HL-60 (cell line): ENCODE results near the gene PIK3C2B.

Source experiments
- DNase-seq, 2 experiments: peaks; one replicate each; pipeline ENCODE4 v3.0.0-alpha.2; 2010 to 2020; ENCODE audit warnings: low read depth in 1 of 2, low spot score in 1 of 2
- H3K27ac ChIP-seq: fragments of 250-450 bp; sonication (Bioruptor Pico); replicated peaks from 2 replicates; pipeline ENCODE4 v1.5.1; 2020; ENCODE audit warnings: mild to moderate bottlenecking, moderate library complexity
- H3K27me3 ChIP-seq: fragments of 250-450 bp; sonication (Bioruptor Pico); 2 replicates; pipeline ENCODE4 v1.5.1; 2021; ENCODE audit warnings: mild to moderate bottlenecking, moderate library complexity; ENCODE audit not compliant: insufficient read depth, poor library complexity, severe bottlenecking
- H3K4me3 ChIP-seq: replicated peaks from 2 replicates; pipeline ENCODE4 v1.5.1; 2011; ENCODE audit warnings: mild to moderate bottlenecking, control low read depth, low read length; ENCODE audit not compliant: insufficient read depth
- GABPA ChIP-seq: IDR thresholded peaks from 2 replicates; pipeline ENCODE4 v1.6.1; 2012; ENCODE audit warnings: low read depth
- POLR2AphosphoS5 ChIP-seq: IDR thresholded peaks from 2 replicates; pipeline ENCODE4 v1.6.1; 2012; ENCODE audit warnings: low read depth
- SPI1 ChIP-seq: IDR thresholded peaks from 2 replicates; pipeline ENCODE4 v1.6.1; 2012; ENCODE audit warnings: low read depth, mild to moderate bottlenecking, borderline replicate concordance
- TF ChIP-seq, protein P1 (sequence below): IDR thresholded peaks from 2 replicates; pipeline ENCODE4 v1.6.1; 2012; ENCODE audit warnings: low read depth; ENCODE audit not compliant: insufficient replicate concordance
- TF ChIP-seq, protein P2 (sequence below): IDR thresholded peaks from one replicate; pipeline ENCODE4 v1.5.1; 2011; ENCODE audit warnings: low read length, control low read depth, inconsistent platforms; ENCODE audit not compliant: insufficient read depth

The PIK3C2B gene

GRCh38 chr1:204513117-204513716 is 18.6 kb upstream of the PIK3C2B start:
- DNase-seq = peak; percentile 51 to 52
- TF ChIP-seq, protein P1, sequence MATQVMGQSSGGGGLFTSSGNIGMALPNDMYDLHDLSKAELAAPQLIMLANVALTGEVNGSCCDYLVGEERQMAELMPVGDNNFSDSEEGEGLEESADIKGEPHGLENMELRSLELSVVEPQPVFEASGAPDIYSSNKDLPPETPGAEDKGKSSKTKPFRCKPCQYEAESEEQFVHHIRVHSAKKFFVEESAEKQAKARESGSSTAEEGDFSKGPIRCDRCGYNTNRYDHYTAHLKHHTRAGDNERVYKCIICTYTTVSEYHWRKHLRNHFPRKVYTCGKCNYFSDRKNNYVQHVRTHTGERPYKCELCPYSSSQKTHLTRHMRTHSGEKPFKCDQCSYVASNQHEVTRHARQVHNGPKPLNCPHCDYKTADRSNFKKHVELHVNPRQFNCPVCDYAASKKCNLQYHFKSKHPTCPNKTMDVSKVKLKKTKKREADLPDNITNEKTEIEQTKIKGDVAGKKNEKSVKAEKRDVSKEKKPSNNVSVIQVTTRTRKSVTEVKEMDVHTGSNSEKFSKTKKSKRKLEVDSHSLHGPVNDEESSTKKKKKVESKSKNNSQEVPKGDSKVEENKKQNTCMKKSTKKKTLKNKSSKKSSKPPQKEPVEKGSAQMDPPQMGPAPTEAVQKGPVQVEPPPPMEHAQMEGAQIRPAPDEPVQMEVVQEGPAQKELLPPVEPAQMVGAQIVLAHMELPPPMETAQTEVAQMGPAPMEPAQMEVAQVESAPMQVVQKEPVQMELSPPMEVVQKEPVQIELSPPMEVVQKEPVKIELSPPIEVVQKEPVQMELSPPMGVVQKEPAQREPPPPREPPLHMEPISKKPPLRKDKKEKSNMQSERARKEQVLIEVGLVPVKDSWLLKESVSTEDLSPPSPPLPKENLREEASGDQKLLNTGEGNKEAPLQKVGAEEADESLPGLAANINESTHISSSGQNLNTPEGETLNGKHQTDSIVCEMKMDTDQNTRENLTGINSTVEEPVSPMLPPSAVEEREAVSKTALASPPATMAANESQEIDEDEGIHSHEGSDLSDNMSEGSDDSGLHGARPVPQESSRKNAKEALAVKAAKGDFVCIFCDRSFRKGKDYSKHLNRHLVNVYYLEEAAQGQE = no peak
- peak; percentile 83 for TF ChIP-seq SPI1
- TF ChIP-seq, protein P2, sequence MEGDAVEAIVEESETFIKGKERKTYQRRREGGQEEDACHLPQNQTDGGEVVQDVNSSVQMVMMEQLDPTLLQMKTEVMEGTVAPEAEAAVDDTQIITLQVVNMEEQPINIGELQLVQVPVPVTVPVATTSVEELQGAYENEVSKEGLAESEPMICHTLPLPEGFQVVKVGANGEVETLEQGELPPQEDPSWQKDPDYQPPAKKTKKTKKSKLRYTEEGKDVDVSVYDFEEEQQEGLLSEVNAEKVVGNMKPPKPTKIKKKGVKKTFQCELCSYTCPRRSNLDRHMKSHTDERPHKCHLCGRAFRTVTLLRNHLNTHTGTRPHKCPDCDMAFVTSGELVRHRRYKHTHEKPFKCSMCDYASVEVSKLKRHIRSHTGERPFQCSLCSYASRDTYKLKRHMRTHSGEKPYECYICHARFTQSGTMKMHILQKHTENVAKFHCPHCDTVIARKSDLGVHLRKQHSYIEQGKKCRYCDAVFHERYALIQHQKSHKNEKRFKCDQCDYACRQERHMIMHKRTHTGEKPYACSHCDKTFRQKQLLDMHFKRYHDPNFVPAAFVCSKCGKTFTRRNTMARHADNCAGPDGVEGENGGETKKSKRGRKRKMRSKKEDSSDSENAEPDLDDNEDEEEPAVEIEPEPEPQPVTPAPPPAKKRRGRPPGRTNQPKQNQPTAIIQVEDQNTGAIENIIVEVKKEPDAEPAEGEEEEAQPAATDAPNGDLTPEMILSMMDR = no peak
- TF ChIP-seq POLR2AphosphoS5 = 0 out of 2 replicates have a peak, but pooled peaks have one; percentile 28
- Histone ChIP-seq H3K4me3 (peak overlapping the region; percentile 28), H3K27me3 (no peaks in the 10 kb centered on the region), H3K27ac (peak overlapping the region; percentile 86)

DNA sequence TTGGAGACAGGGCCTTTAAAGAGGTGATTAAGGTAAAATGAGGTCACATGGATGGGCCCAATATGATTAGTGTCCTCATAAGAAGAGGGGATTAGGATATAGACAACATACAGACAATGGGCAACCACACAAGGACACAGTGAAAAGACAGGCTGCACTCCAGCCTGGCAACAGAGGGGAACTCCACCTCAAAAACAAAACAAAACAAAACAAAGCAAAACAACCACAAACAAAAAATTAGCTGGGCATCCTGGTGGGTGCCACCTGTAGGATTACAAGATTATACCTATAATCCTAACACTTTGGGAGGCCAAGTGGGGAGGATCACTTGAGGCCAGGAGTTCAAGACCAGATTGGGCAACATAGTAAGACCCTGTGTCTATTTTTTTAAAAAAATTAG is 16.8 kb upstream of the PIK3C2B start:
- H3K27me3 ChIP-seq = no peaks in the 10 kb centered on the region
- TF ChIP-seq SPI1 (no peak), POLR2AphosphoS5 (no peak), GABPA (no peak)
- TF ChIP-seq, protein P1 = no peak
- TF ChIP-seq, protein P2 = no peak
- DNase-seq = no peak
- no peak overlapping the region for H3K27ac ChIP-seq
- no peak overlapping the region for H3K4me3 ChIP-seq

GRCh38 chr1:204509186-204509635 is 14.6 kb upstream of the PIK3C2B start:
- no peak overlapping the region for H3K4me3 ChIP-seq
- H3K27me3 ChIP-seq = no peaks in the 10 kb centered on the region
- H3K27ac ChIP-seq = no peak overlapping the region
- no peak for DNase-seq
- no peak for TF ChIP-seq GABPA
- TF ChIP-seq, protein P2 = no peak
- no peak for TF ChIP-seq POLR2AphosphoS5
- TF ChIP-seq, protein P1 = no peak
- TF ChIP-seq SPI1 = no peak
